ENCODE measurements around the gene MKX.

DNA sequence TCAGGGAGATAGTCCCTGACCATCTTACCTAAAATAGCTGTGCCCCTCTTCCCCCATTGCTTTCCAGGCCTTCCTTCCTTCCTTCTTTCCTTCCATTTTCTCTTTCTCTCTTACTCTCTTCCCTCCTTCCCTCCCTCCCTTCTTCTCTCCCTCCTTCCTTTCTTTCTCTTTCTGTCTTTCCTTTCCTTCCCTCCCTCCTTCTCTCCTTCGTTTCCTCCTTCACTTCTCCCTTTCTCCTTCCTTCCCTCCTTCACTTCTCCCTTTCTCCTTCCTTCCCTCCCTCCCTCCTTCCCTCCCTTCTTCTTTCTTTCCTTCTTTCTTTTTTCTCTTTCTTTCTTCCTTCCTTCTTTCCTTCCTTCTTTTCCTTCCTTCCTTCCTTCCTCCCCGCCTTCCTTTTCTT lies 24.6 kb upstream of the MKX start:
- no peak for TF ChIP-seq RBM22 (IDR thresholded peaks at IDR 0.05; ENCODE audit: low read depth, low read length, poor library complexity, severe bottlenecking)
- TF ChIP-seq HCFC1 (IDR thresholded peaks at IDR 0.05; ENCODE audit: low read depth, low read length) = no peak
- no peak for TF ChIP-seq U2AF2 (optimal IDR thresholded peaks at IDR 0.05; ENCODE audit: low read depth, low read length)
- TF ChIP-seq SMARCC2 (IDR thresholded peaks at IDR 0.05; ENCODE audit: low read depth) = no peak
- no peak for TF ChIP-seq EP300 (IDR thresholded peaks at IDR 0.05; ENCODE audit: low read length)
- TF ChIP-seq POLR2AphosphoS5 (IDR thresholded peaks at IDR 0.05; ENCODE audit: control insufficient read depth, insufficient read depth, low read depth, low read length) = no peak
- TF ChIP-seq, protein P1, sequence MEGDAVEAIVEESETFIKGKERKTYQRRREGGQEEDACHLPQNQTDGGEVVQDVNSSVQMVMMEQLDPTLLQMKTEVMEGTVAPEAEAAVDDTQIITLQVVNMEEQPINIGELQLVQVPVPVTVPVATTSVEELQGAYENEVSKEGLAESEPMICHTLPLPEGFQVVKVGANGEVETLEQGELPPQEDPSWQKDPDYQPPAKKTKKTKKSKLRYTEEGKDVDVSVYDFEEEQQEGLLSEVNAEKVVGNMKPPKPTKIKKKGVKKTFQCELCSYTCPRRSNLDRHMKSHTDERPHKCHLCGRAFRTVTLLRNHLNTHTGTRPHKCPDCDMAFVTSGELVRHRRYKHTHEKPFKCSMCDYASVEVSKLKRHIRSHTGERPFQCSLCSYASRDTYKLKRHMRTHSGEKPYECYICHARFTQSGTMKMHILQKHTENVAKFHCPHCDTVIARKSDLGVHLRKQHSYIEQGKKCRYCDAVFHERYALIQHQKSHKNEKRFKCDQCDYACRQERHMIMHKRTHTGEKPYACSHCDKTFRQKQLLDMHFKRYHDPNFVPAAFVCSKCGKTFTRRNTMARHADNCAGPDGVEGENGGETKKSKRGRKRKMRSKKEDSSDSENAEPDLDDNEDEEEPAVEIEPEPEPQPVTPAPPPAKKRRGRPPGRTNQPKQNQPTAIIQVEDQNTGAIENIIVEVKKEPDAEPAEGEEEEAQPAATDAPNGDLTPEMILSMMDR (IDR thresholded peaks at IDR 0.05 in 2 of 3, conservative IDR thresholded peaks at IDR 0.05 in 1 of 3; ENCODE audit: insufficient read depth in 2 of 3, low read depth in 1 of 3, low read length in 3 of 3) = no peak
- no peak for TF ChIP-seq ZNF274 (IDR thresholded peaks at IDR 0.05; ENCODE audit: borderline replicate concordance, low read depth, low read length)
- no peak for TF ChIP-seq IRF9 (tag; IDR thresholded peaks at IDR 0.05)
- TF ChIP-seq CXXC5 (CRISPR knock-in tag; IDR thresholded peaks at IDR 0.05) = no peak
- TF ChIP-seq, protein P2, sequence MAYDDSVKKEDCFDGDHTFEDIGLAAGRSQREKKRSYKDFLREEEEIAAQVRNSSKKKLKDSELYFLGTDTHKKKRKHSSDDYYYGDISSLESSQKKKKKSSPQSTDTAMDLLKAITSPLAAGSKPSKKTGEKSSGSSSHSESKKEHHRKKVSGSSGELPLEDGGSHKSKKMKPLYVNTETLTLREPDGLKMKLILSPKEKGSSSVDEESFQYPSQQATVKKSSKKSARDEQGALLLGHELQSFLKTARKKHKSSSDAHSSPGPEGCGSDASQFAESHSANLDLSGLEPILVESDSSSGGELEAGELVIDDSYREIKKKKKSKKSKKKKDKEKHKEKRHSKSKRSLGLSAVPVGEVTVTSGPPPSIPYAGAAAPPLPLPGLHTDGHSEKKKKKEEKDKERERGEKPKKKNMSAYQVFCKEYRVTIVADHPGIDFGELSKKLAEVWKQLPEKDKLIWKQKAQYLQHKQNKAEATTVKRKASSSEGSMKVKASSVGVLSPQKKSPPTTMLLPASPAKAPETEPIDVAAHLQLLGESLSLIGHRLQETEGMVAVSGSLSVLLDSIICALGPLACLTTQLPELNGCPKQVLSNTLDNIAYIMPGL (CRISPR knock-in tag; IDR thresholded peaks at IDR 0.05) = no peak
- no peak for TF ChIP-seq ZNF79 (CRISPR knock-in tag; IDR thresholded peaks at IDR 0.05; ENCODE audit: low read depth)
- no peak for TF ChIP-seq RFX1 (IDR thresholded peaks at IDR 0.05)
